ENCODE results near the gene FCHO2. TPM values are rescaled to one million over a fixed set of nuclear protein-coding genes. Genes with fewer than 3 reads are reported as not detected.
A peak's percentile ranks its signal among the peaks of the same experiment; 100 is the strongest.

The FCHO2 gene
- total RNA-seq, 4 donors from 2014 or later, result 24.9 to 37.5 (median 30.7) TPM

DNA sequence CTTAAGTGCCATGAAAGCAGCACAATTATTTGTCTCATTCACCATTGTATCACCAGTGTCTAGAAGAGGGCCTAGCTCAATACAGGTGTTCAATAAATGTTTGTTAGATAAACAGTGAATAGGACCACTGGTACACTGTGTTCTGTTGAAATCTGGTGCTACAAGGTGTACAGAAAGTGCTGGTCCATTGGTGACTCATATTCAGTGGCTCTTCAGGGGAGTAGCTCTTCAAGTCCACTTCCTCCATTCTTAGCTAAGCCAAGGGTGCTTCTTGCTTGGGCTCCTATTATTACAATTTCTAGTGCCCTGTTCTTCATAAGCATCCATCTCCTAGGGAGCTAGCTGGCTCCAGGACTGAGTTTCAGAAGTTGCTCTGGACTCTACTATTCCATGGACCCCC is 6.4 kb upstream of the FCHO2 start:
- peaks cover 0 to 8% (median 0%) of the 10 kb centered on the region in 4 donors for H3K4me1 ChIP-seq
- TF ChIP-seq, protein P1, sequence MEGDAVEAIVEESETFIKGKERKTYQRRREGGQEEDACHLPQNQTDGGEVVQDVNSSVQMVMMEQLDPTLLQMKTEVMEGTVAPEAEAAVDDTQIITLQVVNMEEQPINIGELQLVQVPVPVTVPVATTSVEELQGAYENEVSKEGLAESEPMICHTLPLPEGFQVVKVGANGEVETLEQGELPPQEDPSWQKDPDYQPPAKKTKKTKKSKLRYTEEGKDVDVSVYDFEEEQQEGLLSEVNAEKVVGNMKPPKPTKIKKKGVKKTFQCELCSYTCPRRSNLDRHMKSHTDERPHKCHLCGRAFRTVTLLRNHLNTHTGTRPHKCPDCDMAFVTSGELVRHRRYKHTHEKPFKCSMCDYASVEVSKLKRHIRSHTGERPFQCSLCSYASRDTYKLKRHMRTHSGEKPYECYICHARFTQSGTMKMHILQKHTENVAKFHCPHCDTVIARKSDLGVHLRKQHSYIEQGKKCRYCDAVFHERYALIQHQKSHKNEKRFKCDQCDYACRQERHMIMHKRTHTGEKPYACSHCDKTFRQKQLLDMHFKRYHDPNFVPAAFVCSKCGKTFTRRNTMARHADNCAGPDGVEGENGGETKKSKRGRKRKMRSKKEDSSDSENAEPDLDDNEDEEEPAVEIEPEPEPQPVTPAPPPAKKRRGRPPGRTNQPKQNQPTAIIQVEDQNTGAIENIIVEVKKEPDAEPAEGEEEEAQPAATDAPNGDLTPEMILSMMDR (IDR thresholded peaks at IDR 0.05), result no peak
- TF ChIP-seq POLR2A (IDR thresholded peaks at IDR 0.05) (no peak), EP300 (IDR thresholded peaks at IDR 0.05) (no peak)
- no peaks in the 10 kb centered on the region for H3K9me3 ChIP-seq
- no peaks in the 10 kb centered on the region for H3K36me3 ChIP-seq
- DNase-seq (ENCODE audit: low spot score in 2 of 2), result no peak
- H3K4me3 ChIP-seq, result no peak overlapping the region
- H3K27me3 ChIP-seq, result no peaks in the 10 kb centered on the region
- no peak overlapping the region for H3K27ac ChIP-seq

DNA sequence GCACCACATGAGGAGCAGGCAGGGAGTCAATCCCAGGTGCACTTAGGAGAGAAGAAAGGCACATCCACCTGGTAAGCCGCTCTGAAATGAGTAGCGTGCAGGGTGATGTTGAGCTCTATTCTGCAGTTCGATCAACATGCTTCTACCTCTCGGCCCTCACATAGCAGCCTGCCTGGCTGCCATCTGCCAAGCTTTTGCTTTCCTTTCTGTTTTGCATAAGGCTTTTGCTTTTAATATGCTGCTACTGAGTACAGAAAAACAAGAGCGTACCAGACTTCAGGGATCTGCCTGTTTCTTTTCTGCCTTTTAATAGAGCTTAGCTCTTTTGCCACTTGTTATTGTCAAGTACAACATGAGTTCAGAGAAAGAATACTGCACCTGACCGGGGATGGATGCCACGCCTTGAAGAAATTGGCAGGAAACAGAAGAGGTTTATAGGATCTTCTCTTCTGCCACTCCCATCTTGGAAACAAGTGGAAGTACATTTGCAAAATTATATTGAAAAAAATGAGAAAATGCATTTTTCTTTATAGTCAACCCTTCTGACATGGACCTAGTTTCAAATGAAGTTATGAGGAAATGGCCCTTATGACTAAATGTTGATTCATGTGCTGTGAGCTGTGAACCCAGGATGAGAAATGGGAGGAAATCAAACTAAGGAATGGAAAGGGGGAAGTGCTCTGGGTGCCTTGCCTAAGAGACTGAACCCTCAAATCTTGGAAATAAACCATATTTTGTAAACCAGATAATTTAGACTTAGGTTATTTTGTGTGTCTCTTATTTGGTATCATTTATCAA is 4.0 kb upstream of the FCHO2 start:
- H3K27ac ChIP-seq, result peak overlapping the region in 2 of 4 donors; percentile 18 to 61
- no peaks in the 10 kb centered on the region for H3K9me3 ChIP-seq
- H3K4me1 ChIP-seq, result peaks cover 0 to 19% (median 7%) of the 10 kb centered on the region in 4 donors
- H3K4me3 ChIP-seq, result no peak overlapping the region
- no peak for DNase-seq (ENCODE audit: low spot score in 2 of 2)
- WGBS, 2 donors, result 85 to 89% methylated on average over 7 of the region's 7 CpGs
- H3K36me3 ChIP-seq, result no peaks in the 10 kb centered on the region
- TF ChIP-seq POLR2A (IDR thresholded peaks at IDR 0.05), result no peak
- peak in 1 of 2 donors; percentile 70 for TF ChIP-seq EP300 (IDR thresholded peaks at IDR 0.05)
- H3K27me3 ChIP-seq, result no peaks in the 10 kb centered on the region

DNA sequence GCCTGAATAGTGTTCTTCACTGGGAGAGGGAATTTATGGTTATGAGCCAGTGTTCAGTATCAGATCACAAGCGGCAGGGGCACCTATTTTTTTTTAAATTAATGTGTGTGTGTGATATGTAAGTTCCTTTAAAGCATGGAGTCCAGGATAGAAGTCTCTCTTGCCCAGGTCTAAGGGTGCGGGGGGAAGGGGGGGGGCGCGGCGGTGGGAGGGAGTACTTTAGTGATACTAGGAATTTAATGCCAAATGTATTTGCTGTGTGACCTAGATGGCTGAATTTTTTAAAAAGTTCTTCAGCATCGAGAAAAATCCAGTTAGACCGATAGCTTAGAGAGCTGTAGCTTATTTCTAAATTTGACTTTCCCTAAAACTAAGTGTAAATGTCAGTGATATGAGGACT is 1.5 kb upstream of the FCHO2 start:
- DNase-seq (ENCODE audit: low spot score in 2 of 2), result no peak
- Histone ChIP-seq H3K9me3 (no peaks in the 10 kb centered on the region), H3K27ac (peak overlapping the region; percentile 86 to 99 (median 97)), H3K27me3 (no peaks in the 10 kb centered on the region), H3K4me1 (peaks cover 0 to 44% (median 18%) of the 10 kb centered on the region in 4 donors), H3K36me3 (no peaks in the 10 kb centered on the region), H3K4me3 (peak overlapping the region in 1 of 4 donors; percentile 93)
- 81 to 85% methylated on average over 7 of the region's 7 CpGs for WGBS, 2 donors
- TF ChIP-seq EP300 (IDR thresholded peaks at IDR 0.05), result no peak
- TF ChIP-seq, protein P1 (IDR thresholded peaks at IDR 0.05), result no peak
- no peak for TF ChIP-seq POLR2A (IDR thresholded peaks at IDR 0.05)

DNA sequence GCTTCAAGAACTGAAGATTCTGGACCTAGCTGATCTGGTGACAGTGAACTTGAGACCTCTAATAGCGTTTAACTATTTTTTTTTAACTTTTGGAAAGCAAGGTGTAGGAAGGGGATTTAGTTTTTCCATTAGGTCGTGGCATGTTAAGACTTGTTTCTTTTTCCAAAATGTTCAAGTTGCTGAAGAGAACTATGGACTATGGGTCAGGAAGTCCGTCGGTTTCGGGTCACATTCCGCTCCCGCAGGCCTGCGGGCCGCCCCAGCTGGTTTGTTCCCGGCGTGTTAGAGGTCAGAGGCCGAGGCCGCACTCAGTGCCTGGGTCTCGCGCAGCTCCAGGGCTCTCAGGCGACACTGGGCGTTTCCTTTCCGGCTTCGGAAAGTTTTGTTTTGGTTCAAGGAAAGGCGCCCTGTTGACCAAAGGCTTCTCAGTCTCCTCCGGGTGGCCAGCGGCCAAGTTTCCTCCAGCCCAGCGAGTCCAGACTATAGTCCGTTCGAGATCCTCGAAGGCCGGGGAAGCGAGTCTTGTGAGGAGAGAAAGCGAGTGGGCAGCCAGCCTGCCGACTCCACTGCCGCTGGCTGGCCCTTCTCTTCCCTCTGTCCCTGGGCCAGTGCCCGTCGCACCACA is 586 bp upstream of the FCHO2 start:
- 1 to 2% methylated on average over 31 to 32 of the region's 33 CpGs for whole genome bisulfite sequencing, 2 donors
- Histone ChIP-seq H3K36me3 (no peaks in the 10 kb centered on the region), H3K4me3 (peak overlapping the region; percentile 65 to 93 (median 84)), H3K9me3 (no peaks in the 10 kb centered on the region), H3K27me3 (no peaks in the 10 kb centered on the region), H3K27ac (peak overlapping the region; percentile 86 to 99 (median 97)), H3K4me1 (peaks cover 0 to 51% (median 18%) of the 10 kb centered on the region in 4 donors)
- TF ChIP-seq, protein P1 (IDR thresholded peaks at IDR 0.05), result no peak
- TF ChIP-seq EP300 (IDR thresholded peaks at IDR 0.05) (no peak), POLR2A (IDR thresholded peaks at IDR 0.05) (no peak)
- peak in 1 of 2 donors; percentile 43 for DNase-seq (ENCODE audit: low spot score in 2 of 2)

DNA sequence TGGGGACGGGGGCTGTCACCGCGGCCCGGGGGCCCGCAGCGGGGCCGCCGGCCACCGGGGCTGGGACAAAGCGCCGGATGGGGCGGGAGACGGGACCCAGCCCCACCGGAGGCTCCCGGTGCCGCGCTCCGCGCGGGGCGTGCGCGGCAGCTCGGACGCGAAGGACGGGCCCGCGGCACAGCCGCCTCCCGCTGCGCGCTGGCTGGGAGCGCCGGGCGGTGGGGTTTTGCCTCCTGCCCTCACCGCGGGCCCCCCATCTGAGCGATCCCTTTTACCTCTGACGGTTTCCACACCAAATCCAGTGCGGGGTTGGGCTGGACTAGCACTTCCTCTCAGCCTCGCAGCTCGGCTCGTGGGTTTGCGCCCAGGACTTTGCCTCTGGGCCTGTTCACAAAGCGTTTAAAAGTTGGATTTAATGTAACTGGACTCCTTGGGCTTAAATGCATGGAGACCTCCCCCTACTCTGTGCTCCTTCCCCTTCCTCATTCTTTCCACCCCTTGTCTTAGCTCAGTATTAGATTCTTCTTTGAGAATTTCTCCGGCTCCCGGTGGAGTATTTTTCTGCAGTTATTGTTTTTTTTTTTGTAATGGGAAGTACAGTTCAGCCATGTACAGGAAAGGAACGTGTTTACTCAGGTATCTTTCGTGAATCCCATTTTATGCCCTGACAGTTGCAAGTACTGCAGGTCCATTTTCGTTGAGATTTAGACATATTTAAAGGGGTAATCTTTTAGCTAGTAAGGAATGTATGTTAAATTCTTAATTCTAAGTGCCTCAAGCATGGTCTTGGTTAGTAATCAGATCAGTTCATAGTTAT is 691 bp downstream of the FCHO2 start:
- no peak for TF ChIP-seq POLR2A (IDR thresholded peaks at IDR 0.05)
- TF ChIP-seq EP300 (IDR thresholded peaks at IDR 0.05), result peak in 1 of 2 donors; percentile 30
- Histone ChIP-seq H3K27ac (peak overlapping the region; percentile 86 to 99 (median 97)), H3K4me1 (peaks cover 0 to 47% (median 18%) of the 10 kb centered on the region in 4 donors), H3K9me3 (no peaks in the 10 kb centered on the region), H3K4me3 (peak overlapping the region; percentile 65 to 93 (median 84)), H3K27me3 (no peaks in the 10 kb centered on the region), H3K36me3 (peaks cover 0 to 2% (median 0%) of the 10 kb centered on the region in 3 donors)
- WGBS, 2 donors, result 1% methylated on average over 16 to 17 of the region's 51 CpGs
- DNase-seq (ENCODE audit: low spot score in 2 of 2), result peak in 1 of 2 donors; percentile 54

Measured in tibial nerve (tissue), 4 donors.